ENCODE results near the gene FUOM. TPM values are rescaled to one million over a fixed set of nuclear protein-coding genes. Genes with fewer than 3 reads are reported as not detected.
A peak's percentile ranks its signal among the peaks of the same experiment; 100 is the strongest.

Gene FUOM
- total RNA-seq, 1 donor from 2014 or later: 32.2 TPM

- Mint-ChIP-seq H3K36me3 (ENCODE audit: low read depth) (peaks cover 5% of the 10 kb centered on the region), H3K27ac (ENCODE audit: unreplicated experiment) (no peak overlapping the region), H3K4me3 (ENCODE audit: unreplicated experiment) (no peak overlapping the region), H3K9me3 (ENCODE audit: low read depth) (no peaks in the 10 kb centered on the region), H3K4me1 (ENCODE audit: low read depth) (peaks cover 18% of the 10 kb centered on the region), H3K27me3 (ENCODE audit: low read depth) (no peaks in the 10 kb centered on the region)
- peak; percentile 87 for DNase-seq (ENCODE audit: low spot score)
- no peak for TF ChIP-seq CTCF (IDR thresholded peaks at IDR 0.05)
Observed at GRCh38 chr10:133310399-133310755, 47.4 kb downstream of the FUOM start.

DNA sequence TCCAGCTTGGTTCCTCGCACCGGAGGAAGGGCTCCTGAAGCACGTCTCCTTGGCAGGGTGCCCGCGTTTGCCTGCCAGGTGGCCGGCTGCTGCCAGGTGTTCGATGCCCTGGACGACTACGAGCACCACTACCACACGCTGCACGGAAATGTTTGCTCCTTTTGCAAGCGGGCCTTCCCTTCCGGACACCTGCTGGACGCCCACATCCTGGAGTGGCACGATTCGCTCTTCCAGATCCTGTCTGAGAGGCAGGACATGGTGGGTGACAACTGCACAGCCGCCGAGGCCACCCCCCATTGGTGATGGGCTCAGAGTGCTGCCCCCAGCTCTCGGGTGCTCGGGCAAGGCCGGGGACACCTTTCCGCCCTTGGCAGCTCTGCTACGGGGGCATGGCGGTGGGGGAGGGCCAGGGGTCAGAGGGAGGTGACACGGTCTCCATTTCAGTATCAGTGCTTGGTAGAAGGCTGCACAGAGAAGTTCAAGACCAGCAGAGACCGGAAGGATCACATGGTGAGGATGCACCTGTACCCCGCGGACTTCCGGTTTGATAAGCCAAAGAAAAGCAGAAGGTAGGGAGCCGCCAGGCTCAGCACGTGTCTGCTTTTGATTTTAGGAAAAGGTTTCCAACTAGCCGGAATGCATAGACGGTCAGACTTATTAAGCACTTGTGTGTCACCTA, 48.0 kb downstream of the FUOM start:
- Mint-ChIP-seq H3K9me3 (ENCODE audit: low read depth) (no peaks in the 10 kb centered on the region), H3K27me3 (ENCODE audit: low read depth) (no peaks in the 10 kb centered on the region), H3K4me3 (ENCODE audit: unreplicated experiment) (peak overlapping the region; percentile 35), H3K27ac (ENCODE audit: unreplicated experiment) (no peak overlapping the region), H3K36me3 (ENCODE audit: low read depth) (peaks cover 5% of the 10 kb centered on the region), H3K4me1 (ENCODE audit: low read depth) (peaks cover 23% of the 10 kb centered on the region)
- TF ChIP-seq CTCF (IDR thresholded peaks at IDR 0.05): no peak
- peak; percentile 90 for DNase-seq (ENCODE audit: low spot score)

DNA sequence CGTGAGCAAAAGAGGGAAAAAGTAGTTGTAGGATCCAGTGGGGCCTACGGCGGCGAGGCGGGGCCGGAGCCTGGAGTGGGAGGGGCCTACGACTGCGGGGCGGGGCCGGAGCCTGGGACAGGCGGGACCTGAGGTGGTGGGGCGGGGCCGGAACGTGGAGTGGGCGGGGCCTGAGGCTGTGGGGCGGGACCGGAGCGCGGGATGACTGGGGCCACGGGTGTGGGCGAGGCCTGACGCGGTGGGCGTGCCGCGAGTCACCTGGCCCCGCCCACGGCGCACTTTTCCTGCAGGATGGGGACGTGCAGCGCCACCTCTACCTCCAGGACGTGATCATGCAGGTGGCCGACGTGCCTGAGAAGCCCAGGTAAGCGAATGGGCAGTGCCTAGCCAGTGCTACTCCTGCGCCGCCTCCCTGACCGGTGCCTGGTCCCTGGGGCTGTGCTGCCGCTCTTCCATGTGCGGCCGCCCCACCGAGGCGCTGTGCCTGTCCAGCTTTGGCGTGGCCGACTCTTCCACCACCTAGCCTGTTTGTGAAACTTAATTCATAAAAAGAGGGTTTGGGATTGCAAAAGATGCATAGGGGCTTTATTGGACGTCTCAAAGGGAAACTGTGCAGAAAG, 48.6 kb downstream of the FUOM start:
- Mint-ChIP-seq H3K27me3 (ENCODE audit: low read depth) (no peaks in the 10 kb centered on the region), H3K4me3 (ENCODE audit: unreplicated experiment) (peak overlapping the region; percentile 66), H3K4me1 (ENCODE audit: low read depth) (peaks cover 26% of the 10 kb centered on the region), H3K36me3 (ENCODE audit: low read depth) (peaks cover 5% of the 10 kb centered on the region), H3K9me3 (ENCODE audit: low read depth) (no peaks in the 10 kb centered on the region), H3K27ac (ENCODE audit: unreplicated experiment) (peak overlapping the region; percentile 75)
- TF ChIP-seq CTCF (IDR thresholded peaks at IDR 0.05): no peak
- peak; percentile 96 for DNase-seq (ENCODE audit: low spot score)

GRCh38 chr10:133308421-133309099, 49.3 kb downstream of the FUOM start, which contains the start of the genes TUBGCP2 and ZNF511:
Gene TUBGCP2 (minus strand): TSS chr10:133308872. CDS start chr10:133302941, 5,931 bp downstream.
Gene ZNF511 (plus strand): TSS chr10:133308914. CDS start chr10:133308944, 30 bp downstream.
- Mint-ChIP-seq H3K27ac (ENCODE audit: unreplicated experiment) (peak within 1 kb of the TSS; percentile 97), H3K4me3 (ENCODE audit: unreplicated experiment) (peak within 1 kb of the TSS; percentile 95), H3K9me3 (ENCODE audit: low read depth) (no peaks in the 10 kb centered on the region), H3K27me3 (ENCODE audit: low read depth) (no peaks in the 10 kb centered on the region), H3K4me1 (ENCODE audit: low read depth) (peaks cover 28% of the 10 kb centered on the region), H3K36me3 (ENCODE audit: low read depth) (peaks cover 5% of the 10 kb centered on the region)
- peak; percentile 27 for TF ChIP-seq CTCF (IDR thresholded peaks at IDR 0.05)
- peak; percentile 95 for DNase-seq (ENCODE audit: low spot score)

DNA sequence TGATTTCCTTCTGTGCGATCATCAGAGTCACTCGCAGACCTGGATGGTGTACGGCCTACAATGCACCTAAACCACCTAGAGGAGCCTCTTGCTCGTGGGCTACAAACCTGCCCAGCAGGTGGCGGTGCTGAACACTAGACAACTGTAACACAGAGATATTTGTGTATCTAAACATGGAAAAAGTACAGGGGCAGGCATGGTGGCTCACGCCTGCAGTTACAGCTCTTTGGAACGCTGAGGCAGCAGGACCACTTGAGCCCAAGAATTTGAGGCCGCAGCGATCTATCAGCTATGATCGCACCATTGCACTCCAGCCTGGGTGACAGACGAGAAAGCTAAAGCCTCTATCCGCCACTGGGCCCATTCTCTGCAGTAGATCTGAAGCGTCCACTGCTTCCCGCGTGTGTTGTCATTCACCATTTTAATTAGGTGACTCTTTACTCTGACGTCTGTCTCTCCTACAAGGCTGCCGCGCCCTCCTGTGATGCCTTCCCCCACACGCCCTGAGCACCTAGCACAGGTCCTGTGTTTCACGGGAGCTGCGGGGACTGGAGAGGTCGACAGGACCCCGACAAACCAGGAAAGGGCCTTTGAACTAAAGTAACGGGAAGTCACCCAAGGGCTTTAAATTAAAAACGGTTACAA, 49.9 kb downstream of the FUOM start:
- DNase-seq (ENCODE audit: low spot score): peak; percentile 73
- no peaks in the 10 kb centered on the region for H3K27me3 Mint-ChIP-seq (ENCODE audit: low read depth)
- H3K4me1 Mint-ChIP-seq (ENCODE audit: low read depth): peaks cover 28% of the 10 kb centered on the region
- H3K36me3 Mint-ChIP-seq (ENCODE audit: low read depth): peaks cover 5% of the 10 kb centered on the region
- peak; percentile 82 for TF ChIP-seq CTCF (IDR thresholded peaks at IDR 0.05)
- H3K9me3 Mint-ChIP-seq (ENCODE audit: low read depth): no peaks in the 10 kb centered on the region
- peak overlapping the region; percentile 97 for H3K27ac Mint-ChIP-seq (ENCODE audit: unreplicated experiment)
- peak overlapping the region; percentile 95 for H3K4me3 Mint-ChIP-seq (ENCODE audit: unreplicated experiment)
